Astrocyte of the cerebellum (primary cell): Measurements from ENCODE around the gene AKNA.
"Not testable (repeated sequence)": the region's sequence is repeated elsewhere in the genome, so short reads cannot be mapped to it uniquely, and the experiment has no call there.

Experiments used
- DNase-seq: peaks from one replicate; pipeline ENCODE4 v3.0.0-alpha.2; 2011; ENCODE audit warnings: low read depth
- H3K4me3 ChIP-seq: 2 replicates; pipeline ENCODE4 v1.5.1; 2011; ENCODE audit warnings: mild to moderate bottlenecking, low read depth, low read length, moderate library complexity
- in situ Hi-C: cut with HindIII; loops from 2 replicates; pipeline ENCODE4 v1.10.0; 2017; ENCODE audit warnings: low sequenced_read_pairs
- TF ChIP-seq, protein P1 (sequence below): IDR thresholded peaks from 2 replicates; pipeline ENCODE4 v1.5.1; 2012; ENCODE audit warnings: low read length, low read depth, moderate library complexity, mild to moderate bottlenecking; ENCODE audit errors: missing control alignments

AKNA gene

DNA sequence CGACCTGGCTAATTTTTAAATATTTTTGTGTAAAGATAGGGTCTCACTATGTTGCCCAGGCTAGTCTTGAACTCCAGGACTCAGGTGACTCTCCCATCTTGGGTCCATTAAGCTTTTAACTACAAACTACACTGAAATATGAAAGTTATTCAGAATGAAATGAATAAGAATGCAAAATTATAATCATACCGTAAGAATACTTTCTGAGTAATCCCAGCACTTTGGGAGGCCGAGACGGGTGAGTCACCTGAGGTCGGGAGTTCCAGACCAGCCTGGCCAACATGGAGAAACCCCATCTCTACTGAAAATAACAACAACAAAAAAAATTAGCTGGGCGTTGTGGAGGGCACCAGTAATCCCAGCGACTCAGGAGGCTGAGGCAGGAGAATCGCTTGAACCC is 66.0 kb downstream of the AKNA start:
- in situ Hi-C loops, result no loop called here
- no peak overlapping the region for H3K4me3 ChIP-seq
- no peak for DNase-seq
- TF ChIP-seq, protein P1, sequence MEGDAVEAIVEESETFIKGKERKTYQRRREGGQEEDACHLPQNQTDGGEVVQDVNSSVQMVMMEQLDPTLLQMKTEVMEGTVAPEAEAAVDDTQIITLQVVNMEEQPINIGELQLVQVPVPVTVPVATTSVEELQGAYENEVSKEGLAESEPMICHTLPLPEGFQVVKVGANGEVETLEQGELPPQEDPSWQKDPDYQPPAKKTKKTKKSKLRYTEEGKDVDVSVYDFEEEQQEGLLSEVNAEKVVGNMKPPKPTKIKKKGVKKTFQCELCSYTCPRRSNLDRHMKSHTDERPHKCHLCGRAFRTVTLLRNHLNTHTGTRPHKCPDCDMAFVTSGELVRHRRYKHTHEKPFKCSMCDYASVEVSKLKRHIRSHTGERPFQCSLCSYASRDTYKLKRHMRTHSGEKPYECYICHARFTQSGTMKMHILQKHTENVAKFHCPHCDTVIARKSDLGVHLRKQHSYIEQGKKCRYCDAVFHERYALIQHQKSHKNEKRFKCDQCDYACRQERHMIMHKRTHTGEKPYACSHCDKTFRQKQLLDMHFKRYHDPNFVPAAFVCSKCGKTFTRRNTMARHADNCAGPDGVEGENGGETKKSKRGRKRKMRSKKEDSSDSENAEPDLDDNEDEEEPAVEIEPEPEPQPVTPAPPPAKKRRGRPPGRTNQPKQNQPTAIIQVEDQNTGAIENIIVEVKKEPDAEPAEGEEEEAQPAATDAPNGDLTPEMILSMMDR, result no peak

GRCh38 chr9:114320710-114321109 is 67.1 kb downstream of the AKNA start:
- DNase-seq, H3K4me3 ChIP-seq, in situ Hi-C loops: not testable (repeated sequence)

DNA sequence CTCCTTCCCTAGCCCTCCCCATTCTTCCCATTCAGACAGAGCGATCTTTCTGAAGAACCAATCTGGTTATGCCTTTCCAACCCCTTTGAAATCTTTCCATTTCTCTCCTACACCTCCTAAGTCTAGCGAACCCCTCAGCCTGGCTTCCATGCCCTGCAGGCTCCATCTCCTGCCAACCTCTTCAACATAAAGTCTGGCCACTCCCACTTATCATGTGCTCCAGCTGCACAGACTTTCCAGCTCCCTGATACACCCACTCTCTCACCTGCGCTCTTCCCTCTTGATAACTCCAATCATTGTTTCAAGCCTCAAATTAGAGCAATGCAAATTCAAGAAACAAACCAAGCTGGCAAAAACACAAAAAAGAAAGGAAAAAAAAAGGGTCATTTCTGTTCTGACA is 68.6 kb downstream of the AKNA start:
- in situ Hi-C loops, result no loop called here
- no peak for DNase-seq
- TF ChIP-seq, protein P1, result no peak
- no peak overlapping the region for H3K4me3 ChIP-seq

- no peak overlapping the region for H3K4me3 ChIP-seq
- in situ Hi-C loops, result no loop called here
- no peak for DNase-seq
- TF ChIP-seq, protein P1, result no peak
These were observed 69.4 kb downstream of the AKNA start for GRCh38 chr9:114318416-114318815.

DNA sequence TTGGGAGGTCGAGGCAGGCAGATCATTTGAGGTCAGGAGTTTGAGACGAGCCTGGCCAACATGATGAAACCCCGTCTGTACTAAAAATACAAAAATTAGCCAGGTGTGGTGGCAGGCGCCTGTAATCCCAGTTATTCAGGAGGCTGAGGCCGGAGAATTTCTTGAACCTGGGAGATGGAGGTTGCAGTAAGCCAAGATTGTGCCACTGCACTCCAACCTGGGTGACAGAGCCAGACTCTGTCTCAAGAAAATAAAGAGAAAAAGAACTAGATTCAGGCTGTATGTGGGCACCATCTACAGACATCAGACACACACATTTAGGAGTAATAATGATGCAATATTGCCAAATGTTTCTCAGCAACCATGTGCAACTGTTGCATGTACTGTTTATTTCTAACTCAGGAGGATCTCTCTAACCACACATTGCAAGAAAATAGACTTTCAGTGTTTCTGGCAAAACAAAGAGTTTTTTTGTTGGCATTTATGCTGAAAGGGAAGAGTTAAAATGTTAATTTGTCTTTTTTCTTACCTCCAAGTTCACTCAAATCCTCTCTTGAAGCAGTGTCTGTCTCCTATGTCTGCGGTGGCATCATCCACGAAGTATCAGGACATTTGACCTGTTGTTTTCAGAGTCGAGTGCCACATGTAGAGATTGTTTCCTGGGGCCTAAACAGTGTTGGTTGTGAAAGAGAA is 70.0 kb downstream of the AKNA start:
- H3K4me3 ChIP-seq, result no peak overlapping the region
- in situ Hi-C loops, result no loop called here
- TF ChIP-seq, protein P1, result no peak
- no peak for DNase-seq

DNA sequence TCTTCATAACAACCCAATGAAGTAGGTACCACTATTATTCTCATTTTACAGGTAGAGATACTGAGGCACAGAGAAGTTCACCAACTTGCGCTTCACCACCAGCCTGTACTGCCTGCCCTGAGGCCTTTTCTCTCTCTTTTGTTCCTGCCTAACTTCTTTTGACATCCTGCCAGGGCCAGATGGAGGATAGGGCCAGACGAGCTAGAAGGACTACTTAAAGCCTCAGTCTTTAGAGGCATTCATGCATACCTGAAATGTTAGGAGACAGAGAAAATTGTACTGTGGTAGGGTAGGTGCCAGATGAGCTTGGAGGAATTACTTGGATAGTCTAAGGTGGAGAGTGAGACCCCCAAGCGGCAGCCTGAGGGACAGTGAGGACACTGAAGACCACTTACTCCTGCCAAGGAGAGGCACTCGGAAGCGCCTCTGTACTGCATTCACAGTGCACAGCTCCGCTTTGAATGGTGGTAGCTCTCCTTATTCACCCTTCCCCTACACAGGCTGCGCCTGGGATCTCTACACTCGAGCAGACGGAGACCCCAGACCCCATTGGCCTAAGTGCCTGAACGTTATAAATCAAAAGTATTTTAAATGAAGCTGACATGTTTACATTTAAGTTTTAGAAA is 71.1 kb downstream of the AKNA start:
- no peak overlapping the region for H3K4me3 ChIP-seq
- TF ChIP-seq, protein P1, result no peak
- in situ Hi-C loops, result no loop called here
- no peak for DNase-seq

- TF ChIP-seq, protein P1, result no peak
- in situ Hi-C loops, result no loop called here
- no peak overlapping the region for H3K4me3 ChIP-seq
- no peak for DNase-seq
These were observed 71.9 kb downstream of the AKNA start for GRCh38 chr9:114315723-114316363.
